Medulla oblongata (tissue), 1 donor: ENCODE data around the gene RBBP8NL.

ENCODE experiments used
- DNase-seq: peaks from one replicate; pipeline ENCODE4 v3.0.0-alpha.2; 2015; ENCODE audit errors: extremely low spot score

The RBBP8NL gene

GRCh38 chr20:62408640-62409039 lies 18.7 kb downstream of the RBBP8NL start:
- DNase-seq, result no peak

DNA sequence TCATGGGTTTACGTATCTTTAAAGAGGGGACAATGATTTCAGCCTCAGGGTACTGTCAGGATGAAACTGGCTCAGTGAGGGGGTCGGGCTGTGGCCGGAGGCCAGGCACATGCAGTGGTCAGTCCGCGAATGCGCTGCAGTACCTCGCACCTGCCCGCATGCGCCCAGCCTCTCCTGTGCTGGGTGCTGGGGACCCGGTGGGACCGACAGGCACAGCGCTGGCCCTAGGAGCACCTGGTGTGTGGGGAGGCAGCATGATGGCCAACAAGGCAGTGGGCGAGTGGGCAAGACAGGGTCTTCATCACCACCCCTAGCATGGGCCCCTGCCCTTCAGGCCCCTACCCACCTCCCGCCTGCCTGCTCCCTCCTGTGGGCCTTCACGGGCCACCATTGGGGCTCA lies 19.3 kb downstream of the RBBP8NL start:
- DNase-seq, result no peak

GRCh38 chr20:62407221-62407992 lies 19.9 kb downstream of the RBBP8NL start, which contains the start of gene CABLES2:
TSS of gene CABLES2 (minus strand) at chr20:62407285. CDS start at chr20:62407276, 9 bp downstream.
- peak; percentile 95 for DNase-seq

- peak; percentile 15 for DNase-seq
Measured at GRCh38 chr20:62406635-62407176, 20.6 kb downstream of the RBBP8NL start.

GRCh38 chr20:62405981-62406513 lies 21.3 kb downstream of the RBBP8NL start:
- no peak for DNase-seq

GRCh38 chr20:62405108-62405980 lies 22.0 kb downstream of the RBBP8NL start:
- peak; percentile 14 for DNase-seq

DNA sequence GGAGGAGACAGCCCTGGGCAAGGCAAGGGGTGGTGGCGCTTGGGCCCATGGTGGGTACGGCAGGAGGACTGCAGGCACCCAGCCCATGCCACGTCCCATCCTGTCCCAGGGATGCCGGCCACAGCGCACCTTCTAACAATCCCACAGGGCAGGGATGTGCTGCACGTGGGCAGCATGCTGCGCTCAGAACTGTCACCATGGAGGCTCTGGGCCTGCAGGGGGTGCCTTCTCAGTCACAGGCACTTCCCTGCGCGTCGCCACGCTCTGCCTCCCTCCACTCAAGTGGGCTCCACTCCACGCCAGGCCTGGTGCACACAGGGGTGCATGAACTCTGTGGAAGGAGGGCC lies 22.6 kb downstream of the RBBP8NL start:
- no peak for DNase-seq

DNA sequence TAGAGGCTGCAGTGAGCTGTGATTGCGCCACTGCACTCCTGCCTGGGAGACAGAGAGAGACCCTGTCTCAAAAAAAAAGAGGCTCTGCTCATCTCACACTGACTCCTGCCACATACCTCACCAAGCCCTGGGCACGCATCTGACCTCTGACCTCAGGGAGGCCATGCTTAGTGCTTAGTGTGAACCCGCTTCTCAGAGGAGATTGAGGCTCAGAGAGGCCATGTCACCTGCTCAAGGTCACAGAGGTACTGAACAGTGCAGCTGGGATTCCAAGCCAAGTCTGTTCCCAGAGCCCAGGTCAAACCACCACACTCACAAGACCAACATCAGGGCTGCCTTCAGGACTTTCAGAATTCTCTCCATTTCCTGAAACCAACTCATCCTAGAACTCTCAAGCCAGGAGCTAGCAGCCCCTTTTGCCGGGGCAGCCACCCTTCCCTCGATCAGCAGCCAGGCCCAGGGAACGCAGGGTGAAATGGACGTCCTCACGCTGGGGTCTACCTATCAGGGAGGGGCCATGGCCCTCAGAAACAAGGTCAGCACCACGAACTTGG lies 23.1 kb downstream of the RBBP8NL start:
- DNase-seq, result no peak

- DNase-seq, result no peak
Measured at GRCh38 chr20:62403331-62403730, 24.0 kb downstream of the RBBP8NL start.

- no peak for DNase-seq
Measured at GRCh38 chr20:62402456-62403150, 24.7 kb downstream of the RBBP8NL start.

DNA sequence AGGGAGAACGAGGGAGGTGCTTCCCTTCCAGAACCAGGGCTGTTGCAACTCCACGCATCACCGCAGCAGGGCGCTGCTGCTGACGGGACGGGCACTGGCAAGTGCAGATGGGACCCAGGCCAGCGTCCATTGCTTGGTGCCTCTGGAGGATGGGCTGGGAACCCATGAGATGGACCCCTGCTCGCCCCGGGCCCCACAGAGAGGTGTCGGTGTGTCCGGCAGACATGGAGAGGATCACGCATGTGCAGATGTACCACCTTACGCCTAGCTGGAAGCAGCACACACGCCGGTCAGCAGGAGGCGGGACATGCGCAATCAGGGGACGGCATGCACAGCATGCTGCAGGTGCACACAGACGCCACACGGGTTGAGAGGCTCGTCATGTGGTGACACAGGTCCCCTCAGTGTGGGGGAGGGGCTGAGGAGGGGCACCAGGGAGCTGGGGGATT lies 26.0 kb downstream of the RBBP8NL start:
- no peak for DNase-seq

GRCh38 chr20:62400541-62400940 lies 26.8 kb downstream of the RBBP8NL start:
- DNase-seq, result no peak

DNA sequence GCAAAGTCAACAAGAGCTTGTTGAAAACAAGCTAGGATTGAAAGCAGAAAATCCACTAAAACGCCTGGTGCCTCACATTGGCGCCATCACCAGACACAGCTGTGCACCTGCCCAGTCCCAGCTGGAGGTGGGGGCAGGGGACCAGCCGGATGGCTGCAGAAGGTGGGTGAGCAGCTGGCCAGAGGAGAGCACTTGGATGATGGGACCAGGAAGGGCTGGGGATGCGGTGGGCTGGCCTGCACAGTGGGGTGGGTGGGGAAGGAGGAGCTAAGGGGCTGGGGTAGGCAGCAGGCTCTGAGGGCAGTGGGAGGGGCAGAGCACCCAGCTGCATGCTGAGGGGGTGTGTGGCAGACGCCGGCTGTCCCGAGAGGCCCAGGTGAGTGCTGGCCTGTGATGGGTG lies 27.3 kb downstream of the RBBP8NL start:
- no peak for DNase-seq

GRCh38 chr20:62398120-62398821 lies 29.1 kb downstream of the RBBP8NL start:
- DNase-seq, result no peak

DNA sequence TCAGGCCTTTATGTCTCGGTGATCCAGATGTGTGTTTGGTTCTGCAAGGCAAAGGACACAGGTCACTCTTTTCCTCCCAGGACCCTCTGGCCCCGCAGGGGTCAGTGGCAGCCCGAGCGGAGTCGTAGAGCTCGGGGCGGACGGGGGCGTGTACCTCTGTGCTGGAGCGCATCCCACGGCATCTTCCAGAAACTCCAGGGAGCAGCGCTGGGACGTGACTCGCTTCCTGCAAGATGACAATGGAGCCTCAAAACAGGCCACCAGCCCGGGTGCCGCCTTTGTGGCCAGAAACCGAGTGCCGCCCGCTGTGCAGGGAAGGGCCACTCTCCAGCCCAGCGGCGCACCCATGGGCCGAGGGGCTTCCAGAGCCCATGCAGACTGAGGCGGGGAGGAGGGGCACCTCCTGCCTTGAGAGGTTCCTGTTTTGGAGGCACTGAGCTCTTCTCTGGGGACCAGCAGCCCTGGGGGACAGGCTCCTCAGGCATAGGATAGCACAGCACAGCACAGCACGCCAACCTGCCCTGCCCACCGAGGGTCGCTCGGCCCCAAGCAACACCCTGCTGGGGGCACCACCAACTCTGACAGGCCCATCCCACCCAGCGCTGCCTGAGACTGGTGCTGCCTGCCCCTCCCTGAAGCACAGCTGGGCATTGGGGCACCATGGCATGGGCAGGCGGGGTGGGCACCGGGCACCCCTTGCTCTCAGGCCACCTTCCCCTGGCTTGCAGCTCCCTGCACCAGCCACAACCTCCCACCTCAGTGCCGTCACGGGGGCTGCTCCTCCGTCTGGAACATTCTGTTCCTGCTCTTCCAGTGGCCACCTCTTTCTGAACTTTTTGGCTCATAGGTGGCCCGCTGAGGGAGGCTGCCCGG lies 30.7 kb downstream of the RBBP8NL start:
- DNase-seq, result no peak

DNA sequence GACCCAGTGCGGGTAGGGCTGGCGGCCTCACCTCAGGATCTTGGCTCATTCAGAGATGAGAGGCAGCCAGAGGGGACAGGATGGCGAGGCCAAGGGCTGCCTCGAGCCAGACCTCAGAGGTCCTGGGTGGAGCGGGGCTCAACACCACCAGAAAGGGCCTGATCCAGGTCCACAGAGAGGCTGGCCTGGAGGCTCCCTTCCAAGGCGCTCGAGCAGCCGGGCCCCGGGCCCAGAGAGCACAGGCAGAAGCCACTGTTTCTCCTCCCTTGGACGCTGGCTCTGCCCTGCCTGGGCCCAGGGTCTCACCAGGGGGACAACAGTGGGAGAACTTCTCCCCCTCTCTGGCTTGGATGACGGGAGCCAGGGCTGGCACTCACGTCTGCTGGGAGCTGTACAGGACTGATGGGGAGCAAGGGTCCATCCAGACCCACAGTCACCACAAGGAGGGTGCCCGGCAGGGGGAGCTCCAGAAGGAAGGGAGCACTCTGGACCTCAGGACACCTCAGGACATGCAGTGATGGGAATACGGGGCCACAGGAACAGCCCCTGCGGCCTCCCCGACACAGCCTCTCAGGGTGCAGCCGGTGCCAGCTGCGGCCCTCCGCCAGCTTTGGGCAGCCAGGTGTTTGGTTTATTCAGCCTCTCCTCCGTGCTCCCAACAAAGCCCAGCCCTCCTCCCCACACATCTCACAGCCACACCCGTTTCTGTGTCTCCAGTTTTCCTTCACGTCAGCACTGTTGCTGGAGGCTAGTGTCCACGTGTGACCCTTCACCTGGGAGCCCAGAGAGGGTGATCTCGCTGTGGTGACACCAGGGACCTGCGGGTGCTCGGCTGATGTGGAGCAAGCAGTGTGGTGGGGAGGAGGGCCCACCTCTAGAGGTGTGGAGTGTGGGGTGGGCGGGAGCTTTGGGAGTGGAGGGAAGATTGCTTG lies 31.8 kb downstream of the RBBP8NL start:
- peak; percentile 21 for DNase-seq

- no peak for DNase-seq
Measured at GRCh38 chr20:62394248-62395245, 32.8 kb downstream of the RBBP8NL start.
